ENCODE measurements around the gene PPP1R1B. TPM values are rescaled to one million over a fixed set of nuclear protein-coding genes. Genes with fewer than 3 reads are reported as not detected.

The PPP1R1B gene
- total RNA-seq, 1 donor from 2014 or later = 0.12 TPM

- DNase-seq (ENCODE audit: low spot score) = no peak
- peaks cover 4% of the 10 kb centered on the region for H3K36me3 Mint-ChIP-seq (ENCODE audit: low read depth)
These were observed 30.7 kb upstream of the PPP1R1B start for GRCh38 chr17:39595928-39596510.

GRCh38 chr17:39596543-39597267, 30.0 kb upstream of the PPP1R1B start:
- Mint-ChIP-seq H3K36me3 (ENCODE audit: low read depth) (peaks cover 4% of the 10 kb centered on the region), H3K9me3 (ENCODE audit: low read depth) (no peaks in the 10 kb centered on the region), H3K4me3 (ENCODE audit: unreplicated experiment) (no peak overlapping the region), H3K4me1 (ENCODE audit: low read depth) (peaks cover 3% of the 10 kb centered on the region), H3K27ac (ENCODE audit: unreplicated experiment) (no peak overlapping the region), H3K27me3 (ENCODE audit: low read depth) (peaks cover 79% of the 10 kb centered on the region)
- no peak for DNase-seq (ENCODE audit: low spot score)
- no peak for TF ChIP-seq CTCF (IDR thresholded peaks at IDR 0.05)

More at GRCh38 chr17:39595928-39596510, 30.7 kb upstream of the PPP1R1B start:
- H3K27ac Mint-ChIP-seq (ENCODE audit: unreplicated experiment) = no peak overlapping the region
- H3K4me3 Mint-ChIP-seq (ENCODE audit: unreplicated experiment) = no peak overlapping the region
- no peaks in the 10 kb centered on the region for H3K9me3 Mint-ChIP-seq (ENCODE audit: low read depth)
- H3K27me3 Mint-ChIP-seq (ENCODE audit: low read depth) = peaks cover 78% of the 10 kb centered on the region
- no peak for TF ChIP-seq CTCF (IDR thresholded peaks at IDR 0.05)
- peaks cover 3% of the 10 kb centered on the region for H3K4me1 Mint-ChIP-seq (ENCODE audit: low read depth)

- Mint-ChIP-seq H3K4me1 (ENCODE audit: low read depth) (peaks cover 3% of the 10 kb centered on the region), H3K27ac (ENCODE audit: unreplicated experiment) (no peak overlapping the region), H3K36me3 (ENCODE audit: low read depth) (peaks cover 3% of the 10 kb centered on the region), H3K9me3 (ENCODE audit: low read depth) (no peaks in the 10 kb centered on the region), H3K4me3 (ENCODE audit: unreplicated experiment) (no peak overlapping the region), H3K27me3 (ENCODE audit: low read depth) (peaks cover 80% of the 10 kb centered on the region)
- TF ChIP-seq CTCF (IDR thresholded peaks at IDR 0.05) = no peak
- no peak for DNase-seq (ENCODE audit: low spot score)
These were observed 29.2 kb upstream of the PPP1R1B start for GRCh38 chr17:39597372-39598046.

GRCh38 chr17:39598047-39598481, 28.7 kb upstream of the PPP1R1B start:
- Mint-ChIP-seq H3K9me3 (ENCODE audit: low read depth) (no peaks in the 10 kb centered on the region), H3K36me3 (ENCODE audit: low read depth) (peaks cover 3% of the 10 kb centered on the region), H3K27me3 (ENCODE audit: low read depth) (peaks cover 84% of the 10 kb centered on the region), H3K4me3 (ENCODE audit: unreplicated experiment) (no peak overlapping the region), H3K4me1 (ENCODE audit: low read depth) (peaks cover 3% of the 10 kb centered on the region), H3K27ac (ENCODE audit: unreplicated experiment) (no peak overlapping the region)
- no peak for TF ChIP-seq CTCF (IDR thresholded peaks at IDR 0.05)
- no peak for DNase-seq (ENCODE audit: low spot score)

GRCh38 chr17:39598630-39599003, 28.1 kb upstream of the PPP1R1B start:
- no peak overlapping the region for H3K4me3 Mint-ChIP-seq (ENCODE audit: unreplicated experiment)
- peaks cover 84% of the 10 kb centered on the region for H3K27me3 Mint-ChIP-seq (ENCODE audit: low read depth)
- peaks cover 3% of the 10 kb centered on the region for H3K4me1 Mint-ChIP-seq (ENCODE audit: low read depth)

More at GRCh38 chr17:39598630-39599003, 28.1 kb upstream of the PPP1R1B start:
- Mint-ChIP-seq H3K9me3 (ENCODE audit: low read depth) (no peaks in the 10 kb centered on the region), H3K27ac (ENCODE audit: unreplicated experiment) (no peak overlapping the region), H3K36me3 (ENCODE audit: low read depth) (peaks cover 3% of the 10 kb centered on the region)
- TF ChIP-seq CTCF (IDR thresholded peaks at IDR 0.05) = no peak
- no peak for DNase-seq (ENCODE audit: low spot score)

Data from chondrocyte (in vitro differentiated cells).